Lower leg skin (tissue), 4 donors: Measurements from ENCODE around the gene TBC1D24. TPM values are rescaled to one million over a fixed set of nuclear protein-coding genes. Genes with fewer than 3 reads are reported as not detected.

ENCODE experiments used
- DNase-seq, 2 donors: peaks; one replicate each; pipeline ENCODE4 v3.0.0-alpha.2; 2019; ENCODE audit warnings: low spot score in 2 of 2
- H3K4me3 ChIP-seq: fragments of 200-600 bp; sonication (generic); 2 replicates; pipeline ENCODE4 v1.5.1; 2017; ENCODE audit warnings: mild to moderate bottlenecking, low read depth; ENCODE audit not compliant: poor library complexity, severe bottlenecking
- CTCF ChIP-seq, 3 donors: fragments of 450-650 bp; IDR thresholded peaks; one replicate each; pipeline ENCODE4 v1.5.1; 2016; ENCODE audit warnings: antibody characterized with exemption in 3 of 3, mild to moderate bottlenecking in 3 of 3, moderate library complexity in 2 of 3
- POLR2A ChIP-seq, 2 donors: fragments of 450-650 bp; IDR thresholded peaks; one replicate each; pipeline ENCODE4 v1.6.1; 2016 to 2017; ENCODE audit warnings: antibody characterized with exemption in 2 of 2, mild to moderate bottlenecking in 1 of 2, moderate library complexity in 1 of 2
- WGBS, 2 donors: methylation state at CpG; one replicate each; pipeline ENCODE4 v1.1.5; 2018; 5-methylcytosine and 5-hydroxymethylcytosine counted together
- intact Hi-C: fragments of 100-400 bp; cut with DNase I; formaldehyde crosslinking; loops from one replicate; pipeline ENCODE4 v1.15.0; 2023; ENCODE audit warnings: low total_unique reads
- total RNA-seq, 4 donors: library from RNA; depleted of rRNA; stranded (reverse); fragments of >200 nt; gene quantifications; one replicate each; pipeline ENCODE4 v1.1.0, GENCODE V29; 2016

The TBC1D24 gene
- total RNA-seq, 4 donors from 2014 or later: 12.1 to 19.1 (median 15.3) TPM

- no peak overlapping the region for H3K4me3 ChIP-seq
- 93 to 94% methylated on average over 13 of the region's 13 CpGs for WGBS, 2 donors
- intact Hi-C loops: no loop called here
- TF ChIP-seq CTCF (IDR thresholded peaks at IDR 0.05) (no peak), POLR2A (IDR thresholded peaks at IDR 0.05) (no peak)
- DNase-seq: no peak
Observed at GRCh38 chr16:2492292-2492691, 17.4 kb downstream of the TBC1D24 start.

GRCh38 chr16:2493605-2494004, 18.7 kb downstream of the TBC1D24 start:
- DNase-seq: no peak
- intact Hi-C loops: no loop called here
- 88 to 89% methylated on average over 6 of the region's 6 CpGs for WGBS, 2 donors
- H3K4me3 ChIP-seq: no peak overlapping the region
- TF ChIP-seq POLR2A (IDR thresholded peaks at IDR 0.05): no peak
- no peak for TF ChIP-seq CTCF (IDR thresholded peaks at IDR 0.05)

GRCh38 chr16:2494616-2495015, 19.7 kb downstream of the TBC1D24 start:
- WGBS, 2 donors: 92 to 97% methylated on average over 5 of the region's 5 CpGs
- intact Hi-C loops: no loop called here
- TF ChIP-seq CTCF (IDR thresholded peaks at IDR 0.05): no peak
- TF ChIP-seq POLR2A (IDR thresholded peaks at IDR 0.05): no peak

GRCh38 chr16:2495041-2495440, 20.1 kb downstream of the TBC1D24 start:
- intact Hi-C loops: no loop called here
- TF ChIP-seq POLR2A (IDR thresholded peaks at IDR 0.05) (no peak), CTCF (IDR thresholded peaks at IDR 0.05) (no peak)
- whole genome bisulfite sequencing, 2 donors: 85 to 92% methylated on average over 5 of the region's 5 CpGs
- H3K4me3 ChIP-seq: no peak overlapping the region
- DNase-seq: no peak

More at GRCh38 chr16:2494616-2495015, 19.7 kb downstream of the TBC1D24 start:
- no peak for DNase-seq
- H3K4me3 ChIP-seq: no peak overlapping the region

DNA sequence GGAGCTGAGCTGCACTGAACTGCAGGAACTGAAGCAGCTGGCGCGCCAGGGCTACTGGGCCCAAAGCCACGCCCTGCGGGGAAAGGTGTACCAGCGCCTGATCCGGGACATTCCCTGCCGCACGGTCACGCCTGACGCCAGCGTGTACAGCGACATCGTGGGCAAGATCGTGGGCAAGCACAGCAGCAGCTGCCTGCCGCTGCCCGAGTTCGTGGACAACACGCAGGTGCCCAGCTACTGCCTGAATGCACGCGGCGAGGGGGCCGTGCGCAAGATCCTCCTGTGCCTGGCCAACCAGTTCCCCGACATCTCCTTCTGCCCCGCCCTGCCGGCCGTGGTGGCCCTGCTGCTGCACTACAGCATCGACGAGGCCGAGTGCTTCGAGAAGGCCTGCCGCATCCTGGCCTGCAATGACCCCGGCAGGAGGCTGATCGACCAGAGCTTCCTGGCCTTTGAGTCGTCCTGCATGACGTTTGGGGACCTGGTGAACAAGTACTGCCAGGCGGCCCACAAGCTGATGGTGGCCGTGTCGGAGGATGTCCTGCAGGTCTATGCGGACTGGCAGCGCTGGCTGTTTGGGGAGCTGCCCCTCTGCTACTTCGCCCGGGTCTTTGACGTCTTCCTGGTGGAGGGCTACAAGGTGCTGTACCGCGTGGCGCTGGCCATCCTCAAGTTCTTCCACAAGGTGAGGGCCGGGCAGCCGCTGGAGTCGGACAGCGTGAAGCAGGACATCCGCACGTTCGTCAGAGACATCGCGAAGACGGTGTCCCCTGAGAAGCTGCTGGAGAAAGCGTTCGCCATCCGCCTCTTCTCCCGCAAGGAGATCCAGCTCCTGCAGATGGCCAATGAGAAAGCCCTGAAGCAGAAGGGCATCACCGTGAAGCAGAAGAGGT, 21.5 kb downstream of the TBC1D24 start:
- H3K4me3 ChIP-seq: no peak overlapping the region
- WGBS, 2 donors: 76 to 85% methylated on average over 59 to 60 of the region's 62 CpGs
- DNase-seq: no peak
- intact Hi-C loops: no loop called here
- TF ChIP-seq CTCF (IDR thresholded peaks at IDR 0.05): no peak
- TF ChIP-seq POLR2A (IDR thresholded peaks at IDR 0.05): no peak
